Activated CD4-positive, alpha-beta T cell treated with anti-CD3 and anti-CD28 coated beads, Interleukin-2, amount 10 ng/mL, durations not matched to agents 24 days and 14 days (primary cell): ENCODE measurements around the gene PLXNA2. TPM values are rescaled to one million over a fixed set of nuclear protein-coding genes. Genes with fewer than 3 reads are reported as not detected.

Experiments used
- DNase-seq: peaks from one replicate; pipeline ENCODE4 v3.0.0; 2022
- H3K27ac Mint-ChIP-seq: one replicate; pipeline ENCODE4 v1.8.0; 2022; ENCODE audit warnings: mild to moderate bottlenecking, mixed read lengths
- H3K27me3 Mint-ChIP-seq: one replicate; pipeline ENCODE4 v1.8.0; 2022; ENCODE audit warnings: mixed read lengths
- H3K36me3 Mint-ChIP-seq: one replicate; pipeline ENCODE4 v1.8.0; 2022; ENCODE audit warnings: low read depth, mild to moderate bottlenecking, mixed read lengths
- H3K4me1 Mint-ChIP-seq: one replicate; pipeline ENCODE4 v1.8.0; 2021; ENCODE audit warnings: mixed read lengths
- H3K4me3 Mint-ChIP-seq: one replicate; pipeline ENCODE4 v1.8.0; 2022; ENCODE audit warnings: mild to moderate bottlenecking, moderate library complexity, mixed read lengths
- H3K9me3 Mint-ChIP-seq: one replicate; pipeline ENCODE4 v1.8.0; 2021; ENCODE audit warnings: mixed read lengths
- intact Hi-C: fragments of 100-400 bp; cut with micrococcal nuclease; formaldehyde crosslinking; loops from one replicate; pipeline ENCODE4 v1.15.1; 2023
- total RNA-seq: library from RNA; stranded (reverse); gene quantifications from 2 replicates; pipeline ENCODE4 v1.2.3, GENCODE V29; 2022

PLXNA2 gene
- total RNA-seq, 1 donor from 2014 or later: not detected

- Mint-ChIP-seq H3K27me3 (peaks cover 13% of the 10 kb centered on the region), H3K27ac (no peak overlapping the region), H3K4me1 (no peaks in the 10 kb centered on the region), H3K4me3 (no peak overlapping the region), H3K36me3 (no peaks in the 10 kb centered on the region), H3K9me3 (no peaks in the 10 kb centered on the region)
- no peak for DNase-seq
- intact Hi-C loops: no loop called here
These were observed 255.6 kb downstream of the PLXNA2 start for GRCh38 chr1:207988326-207989165.

- Mint-ChIP-seq H3K36me3 (no peaks in the 10 kb centered on the region), H3K4me1 (no peaks in the 10 kb centered on the region), H3K9me3 (no peaks in the 10 kb centered on the region), H3K27ac (no peak overlapping the region), H3K4me3 (no peak overlapping the region), H3K27me3 (peaks cover 10% of the 10 kb centered on the region)
- DNase-seq: no peak
- intact Hi-C loops: no loop called here
These were observed 257.0 kb downstream of the PLXNA2 start for GRCh38 chr1:207987164-207987563.

GRCh38 chr1:207985996-207986395 lies 258.2 kb downstream of the PLXNA2 start:
- Mint-ChIP-seq H3K27me3 (peaks cover 12% of the 10 kb centered on the region), H3K27ac (no peak overlapping the region), H3K4me3 (no peak overlapping the region), H3K4me1 (no peaks in the 10 kb centered on the region), H3K9me3 (no peaks in the 10 kb centered on the region), H3K36me3 (no peaks in the 10 kb centered on the region)
- intact Hi-C loops: no loop called here
- no peak for DNase-seq

- intact Hi-C loops: no loop called here
- Mint-ChIP-seq H3K27ac (no peak overlapping the region), H3K4me3 (no peak overlapping the region), H3K9me3 (no peaks in the 10 kb centered on the region), H3K36me3 (no peaks in the 10 kb centered on the region), H3K27me3 (peaks cover 18% of the 10 kb centered on the region), H3K4me1 (no peaks in the 10 kb centered on the region)
- no peak for DNase-seq
These were observed 259.2 kb downstream of the PLXNA2 start for GRCh38 chr1:207984831-207985572.

GRCh38 chr1:207983044-207983635 lies 261.0 kb downstream of the PLXNA2 start:
- peaks cover 23% of the 10 kb centered on the region for H3K27me3 Mint-ChIP-seq
- H3K4me1 Mint-ChIP-seq: no peaks in the 10 kb centered on the region
- H3K36me3 Mint-ChIP-seq: no peaks in the 10 kb centered on the region
- no peak overlapping the region for H3K4me3 Mint-ChIP-seq
- H3K9me3 Mint-ChIP-seq: no peaks in the 10 kb centered on the region
- DNase-seq: no peak
- intact Hi-C loops: no loop called here
- no peak overlapping the region for H3K27ac Mint-ChIP-seq

- no peaks in the 10 kb centered on the region for H3K9me3 Mint-ChIP-seq
- no peak overlapping the region for H3K4me3 Mint-ChIP-seq
- H3K27ac Mint-ChIP-seq: no peak overlapping the region
- H3K27me3 Mint-ChIP-seq: peaks cover 23% of the 10 kb centered on the region
- H3K4me1 Mint-ChIP-seq: no peaks in the 10 kb centered on the region
- DNase-seq: no peak
- intact Hi-C loops: no loop called here
- no peaks in the 10 kb centered on the region for H3K36me3 Mint-ChIP-seq
These were observed 262.2 kb downstream of the PLXNA2 start for GRCh38 chr1:207981976-207982375.

- no peak overlapping the region for H3K4me3 Mint-ChIP-seq
- intact Hi-C loops: no loop called here
- no peak for DNase-seq
- no peaks in the 10 kb centered on the region for H3K4me1 Mint-ChIP-seq
- H3K36me3 Mint-ChIP-seq: no peaks in the 10 kb centered on the region
- H3K9me3 Mint-ChIP-seq: no peaks in the 10 kb centered on the region
- H3K27ac Mint-ChIP-seq: no peak overlapping the region
- H3K27me3 Mint-ChIP-seq: peaks cover 44% of the 10 kb centered on the region
These were observed 265.7 kb downstream of the PLXNA2 start for GRCh38 chr1:207978441-207978840.

- DNase-seq: no peak
- Mint-ChIP-seq H3K9me3 (no peaks in the 10 kb centered on the region), H3K4me3 (no peak overlapping the region), H3K27me3 (peaks cover 46% of the 10 kb centered on the region), H3K36me3 (no peaks in the 10 kb centered on the region), H3K4me1 (no peaks in the 10 kb centered on the region), H3K27ac (no peak overlapping the region)
- intact Hi-C loops: no loop called here
These were observed 266.3 kb downstream of the PLXNA2 start for GRCh38 chr1:207977876-207978275.

- Mint-ChIP-seq H3K27me3 (peaks cover 46% of the 10 kb centered on the region), H3K36me3 (no peaks in the 10 kb centered on the region), H3K9me3 (no peaks in the 10 kb centered on the region), H3K4me1 (no peaks in the 10 kb centered on the region), H3K4me3 (no peak overlapping the region), H3K27ac (no peak overlapping the region)
- no peak for DNase-seq
- intact Hi-C loops: no loop called here
These were observed 270.2 kb downstream of the PLXNA2 start for GRCh38 chr1:207973898-207974568.

GRCh38 chr1:207972337-207972736 lies 271.8 kb downstream of the PLXNA2 start:
- Mint-ChIP-seq H3K9me3 (no peaks in the 10 kb centered on the region), H3K36me3 (no peaks in the 10 kb centered on the region), H3K4me3 (no peak overlapping the region), H3K27me3 (peaks cover 42% of the 10 kb centered on the region), H3K4me1 (no peaks in the 10 kb centered on the region), H3K27ac (no peak overlapping the region)
- intact Hi-C loops: no loop called here
- no peak for DNase-seq
